Renal cortical epithelial cell (primary cell): ENCODE data around the gene CDH11. TPM values are rescaled to one million over a fixed set of nuclear protein-coding genes. Genes with fewer than 3 reads are reported as not detected.
A peak's percentile ranks its signal among the peaks of the same experiment; 100 is the strongest.

ENCODE experiments used
- DNase-seq: peaks from one replicate; pipeline ENCODE4 v3.0.0-alpha.2; 2011; ENCODE audit warnings: low read depth
- total RNA-seq: library from RNA; depleted of rRNA; stranded (reverse); fragments of >200 nt; gene quantifications from 2 replicates; pipeline ENCODE4 v1.2.3, GENCODE V29; 2014

Gene CDH11
- total RNA-seq, 1 donor from 2014 or later, result 3.1 TPM

DNA sequence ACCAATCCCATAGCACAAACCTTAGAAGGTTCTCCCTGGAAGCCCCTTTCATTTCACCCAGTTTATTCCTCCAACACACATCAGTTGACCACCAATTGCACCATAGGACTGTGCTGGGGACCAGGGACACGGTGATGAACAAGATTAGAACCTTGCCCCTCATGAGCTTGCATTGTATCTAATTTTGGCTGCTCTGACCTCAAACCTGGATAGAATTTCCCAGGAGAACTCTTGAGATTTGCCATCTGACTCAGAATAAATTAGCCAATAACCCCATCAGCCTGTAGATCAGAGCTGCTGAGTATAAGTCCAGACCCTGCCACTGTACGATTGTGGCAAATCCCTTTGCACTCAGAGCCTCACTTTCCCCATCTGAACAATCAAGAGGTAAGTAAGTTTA is 52.1 kb downstream of the CDH11 start:
- DNase-seq, result no peak

DNA sequence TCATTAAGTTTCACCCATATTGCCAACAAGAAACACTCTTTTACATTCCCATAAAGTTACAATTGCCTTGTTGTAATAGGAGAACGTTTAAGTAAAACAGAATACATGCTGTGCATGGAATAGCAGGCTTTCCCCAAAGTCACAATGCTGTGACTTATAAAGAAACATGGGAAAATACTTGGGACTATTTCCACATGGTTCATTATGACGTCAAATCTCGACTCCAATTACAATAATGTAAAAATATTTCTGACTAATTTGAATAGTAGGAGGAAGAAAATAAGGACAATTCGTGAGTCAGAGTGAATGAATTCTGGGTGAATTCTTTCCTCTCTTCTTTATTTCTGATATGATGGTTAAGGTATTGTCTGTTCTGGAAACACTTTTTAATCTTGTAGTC is 52.8 kb downstream of the CDH11 start:
- no peak for DNase-seq

DNA sequence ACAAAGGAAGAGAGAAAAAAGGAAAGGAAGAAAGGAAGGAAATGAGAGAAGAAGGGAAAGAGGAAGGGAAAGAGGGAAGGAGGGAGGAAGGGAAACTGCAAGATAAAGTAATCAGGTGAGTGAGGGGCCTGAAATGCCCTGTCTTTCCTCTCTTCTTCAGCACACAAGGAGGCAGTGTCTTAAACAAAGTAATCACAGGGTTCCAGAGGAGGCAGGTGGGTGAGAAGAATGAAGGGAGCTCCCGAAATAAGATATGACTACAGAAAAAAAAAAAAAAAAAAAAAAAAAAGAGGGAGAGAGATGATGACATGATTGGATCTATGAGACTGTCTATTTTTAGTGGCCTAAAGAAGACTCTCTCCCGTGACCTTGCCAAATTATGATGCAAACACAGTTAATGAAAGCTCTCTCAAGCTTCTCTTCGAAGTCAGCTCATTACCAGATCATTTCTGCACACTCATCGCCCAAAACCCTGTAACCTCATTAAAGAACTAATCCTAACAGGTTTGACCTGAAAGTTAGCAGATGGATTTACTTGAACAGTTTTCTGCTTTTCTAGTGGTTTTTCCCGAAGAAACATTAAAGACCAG is 53.6 kb downstream of the CDH11 start:
- DNase-seq, result peak; percentile 52

GRCh38 chr16:65066651-65067050 is 55.2 kb downstream of the CDH11 start:
- DNase-seq, result no peak

DNA sequence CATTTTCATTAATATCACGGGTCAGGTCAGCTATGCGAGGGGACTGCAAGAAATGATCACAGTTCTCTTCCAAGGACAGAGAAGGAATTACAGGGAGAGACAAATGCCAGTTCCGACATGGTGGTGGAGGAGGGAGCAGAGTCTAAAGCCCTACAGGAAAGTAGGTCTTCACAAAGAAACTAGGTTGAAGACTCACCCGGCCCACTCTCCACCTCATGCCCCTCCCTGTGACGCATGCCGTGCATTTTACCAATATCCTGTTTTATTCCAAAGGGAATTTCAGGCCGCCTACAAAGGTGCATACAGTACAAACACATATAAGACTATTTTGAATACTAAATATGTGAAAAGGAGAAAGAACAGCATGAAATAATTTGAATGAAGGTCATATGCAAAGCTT is 56.8 kb downstream of the CDH11 start:
- DNase-seq, result no peak

DNA sequence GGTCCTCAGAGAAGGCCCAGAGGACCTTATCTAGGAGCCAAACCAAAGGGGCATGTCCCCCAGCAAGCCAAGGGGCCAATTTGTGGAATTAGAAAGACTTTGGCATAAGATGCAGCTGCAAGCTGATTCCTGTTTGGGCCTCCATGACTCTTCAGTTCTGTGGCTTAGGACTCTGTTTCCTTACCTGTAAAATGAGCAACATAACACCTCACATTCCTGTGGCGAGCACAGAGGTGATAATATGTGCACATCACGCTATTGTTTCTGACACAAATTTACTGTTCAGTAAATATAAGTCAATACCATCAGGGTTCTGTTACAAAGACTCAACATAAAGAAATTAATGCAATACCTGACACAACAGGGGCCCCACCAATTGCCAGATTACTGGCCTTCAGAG is 57.7 kb downstream of the CDH11 start:
- DNase-seq, result no peak

GRCh38 chr16:65062736-65063583 is 58.9 kb downstream of the CDH11 start:
- no peak for DNase-seq

DNA sequence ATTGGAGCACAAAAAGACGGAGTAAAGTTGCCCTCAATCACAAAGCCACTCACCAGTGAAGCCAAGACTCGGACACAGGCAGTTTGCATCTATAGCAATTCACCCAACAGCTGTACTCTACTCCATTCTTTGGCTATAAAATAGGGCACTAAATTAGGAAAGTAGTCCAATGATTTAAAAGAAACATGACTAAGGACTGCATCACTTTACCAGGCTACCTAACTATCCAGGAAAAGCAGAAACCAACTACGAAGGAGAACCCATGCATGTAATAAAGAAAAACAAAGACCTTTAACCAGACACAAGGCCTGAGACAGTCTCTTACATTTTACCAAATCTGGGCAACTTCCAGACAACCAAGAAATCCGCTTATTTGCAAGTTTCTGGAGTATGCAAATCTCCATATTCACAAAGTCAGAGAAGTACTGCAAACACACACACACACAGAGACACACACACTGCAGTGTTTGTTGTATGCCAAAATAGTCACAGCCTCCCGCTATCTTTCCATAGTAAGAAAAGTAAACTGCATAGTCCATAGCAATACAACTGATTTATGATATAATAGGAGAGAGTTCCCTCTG is 59.8 kb downstream of the CDH11 start:
- no peak for DNase-seq

DNA sequence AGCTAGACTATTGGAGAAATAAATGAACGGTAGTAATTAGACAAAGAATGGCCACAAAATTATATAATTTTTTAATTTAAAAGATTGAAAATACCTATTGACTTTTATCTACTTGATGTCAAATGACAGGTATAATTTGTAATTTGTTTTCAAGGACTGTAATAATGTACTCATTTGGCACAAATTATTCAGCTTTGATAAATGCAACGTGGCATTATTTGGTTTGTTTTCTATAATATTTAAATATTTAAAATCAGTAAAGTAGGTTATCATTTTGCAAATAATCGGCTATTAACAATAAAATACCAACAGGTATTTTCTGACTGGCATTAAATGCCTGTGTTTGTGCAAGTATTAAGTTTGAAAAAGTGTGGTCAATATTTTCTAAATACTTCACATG is 60.6 kb downstream of the CDH11 start:
- DNase-seq, result no peak

DNA sequence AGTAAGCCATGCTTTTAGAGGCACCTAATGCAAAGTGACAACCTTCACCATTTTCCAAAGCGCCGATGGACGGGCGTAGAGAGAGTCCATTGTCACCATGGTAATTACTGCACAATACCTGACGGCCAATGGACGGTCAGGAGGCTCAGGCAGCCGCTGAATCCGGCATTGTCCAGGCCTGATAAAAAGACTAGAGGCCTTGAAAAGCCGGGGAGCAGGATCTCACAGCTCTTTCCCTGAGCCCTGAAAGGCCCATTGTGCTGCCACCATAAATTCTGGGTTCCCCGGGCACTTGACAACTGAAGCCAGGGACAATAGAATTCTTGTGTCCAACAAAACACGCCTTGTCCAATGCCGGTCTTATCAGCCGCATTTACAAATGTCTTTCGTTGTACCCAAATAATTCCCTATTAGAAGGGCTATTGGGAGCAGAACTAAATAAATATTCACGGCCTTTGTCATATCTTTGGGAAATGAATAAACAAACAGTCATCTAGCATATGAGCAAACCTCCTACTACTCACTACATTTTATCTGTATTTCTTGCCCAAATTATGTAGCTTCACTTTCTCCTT is 62.4 kb downstream of the CDH11 start:
- no peak for DNase-seq

DNA sequence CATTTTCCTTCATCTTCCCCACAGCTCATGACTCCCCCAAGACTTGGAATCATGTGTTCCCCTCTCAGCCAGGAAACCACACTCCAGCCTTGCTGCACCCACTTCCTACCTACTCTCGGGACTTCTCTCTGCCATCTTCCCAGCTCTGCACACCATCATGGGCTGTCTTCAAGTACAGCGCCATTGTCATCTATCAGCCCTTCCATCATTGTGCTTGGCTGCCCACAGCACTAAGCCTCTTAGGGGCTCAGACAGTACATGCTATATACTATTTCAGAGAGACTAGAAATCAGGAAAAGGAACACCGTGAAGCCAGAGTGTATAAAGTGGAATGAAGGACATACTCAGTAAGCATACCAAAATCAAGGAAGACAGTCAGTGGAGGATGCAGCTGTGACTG is 64.7 kb downstream of the CDH11 start:
- no peak for DNase-seq

- no peak for DNase-seq
Measured at GRCh38 chr16:65054457-65054856, 67.4 kb downstream of the CDH11 start.

DNA sequence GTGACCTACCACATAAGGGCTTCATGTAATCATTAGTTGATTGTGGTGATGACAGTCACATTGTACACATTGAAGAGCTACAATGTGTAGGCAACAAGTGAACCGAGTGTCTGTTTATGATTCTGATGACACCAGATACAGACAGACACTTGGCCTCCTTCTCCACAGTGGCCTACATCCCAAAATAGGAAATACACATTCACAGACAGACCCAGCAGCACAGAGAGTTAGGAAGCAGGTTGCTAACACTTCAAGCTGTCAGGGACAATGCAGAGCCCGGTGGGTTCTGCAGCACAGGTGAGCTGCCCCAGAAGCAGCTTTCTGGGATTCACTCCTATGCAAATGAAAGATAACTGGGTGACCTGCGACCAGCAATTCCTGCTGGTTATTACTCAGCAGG is 72.2 kb downstream of the CDH11 start:
- no peak for DNase-seq

DNA sequence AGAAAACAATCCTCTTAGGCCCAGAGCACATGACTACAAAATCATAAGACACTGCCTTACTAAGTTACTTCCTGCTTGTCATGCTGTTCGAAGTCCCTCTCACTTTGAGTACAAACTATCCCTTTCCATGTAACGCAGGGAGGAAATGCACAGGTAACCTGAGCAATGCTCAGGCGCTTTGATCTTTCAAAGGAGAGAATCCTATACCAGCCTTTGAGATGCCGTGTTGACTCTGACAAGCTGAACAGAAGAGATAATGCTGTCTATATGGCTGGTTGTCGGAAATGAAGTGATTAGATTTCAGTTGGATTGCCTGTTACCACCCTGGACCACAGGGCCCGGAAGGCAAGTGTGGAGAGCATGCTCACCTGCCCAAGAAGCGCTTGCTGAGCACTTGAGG is 75.9 kb downstream of the CDH11 start:
- DNase-seq, result no peak

- DNase-seq, result no peak
Measured at GRCh38 chr16:65044873-65045272, 77.0 kb downstream of the CDH11 start.

DNA sequence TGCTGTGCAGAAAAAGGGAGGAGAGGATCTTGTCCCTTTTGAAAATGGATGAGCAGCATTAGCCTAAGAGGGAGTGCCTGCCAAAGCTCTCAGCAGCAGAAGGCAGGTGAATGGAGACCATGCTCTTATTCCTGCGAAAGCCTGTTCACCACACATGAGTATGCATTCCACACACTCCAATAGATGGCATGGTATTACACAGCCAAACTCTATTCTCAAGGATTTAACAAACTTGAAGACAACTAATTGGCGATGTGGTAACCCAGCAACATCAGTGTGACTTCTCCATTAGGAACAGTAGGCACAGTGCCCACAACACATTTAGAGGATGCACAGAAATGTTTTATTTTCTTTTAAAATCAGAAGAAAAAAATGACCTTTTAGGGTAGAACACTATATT is 77.8 kb downstream of the CDH11 start:
- DNase-seq, result no peak

GRCh38 chr16:65042438-65043365 is 79.2 kb downstream of the CDH11 start:
- DNase-seq, result no peak

DNA sequence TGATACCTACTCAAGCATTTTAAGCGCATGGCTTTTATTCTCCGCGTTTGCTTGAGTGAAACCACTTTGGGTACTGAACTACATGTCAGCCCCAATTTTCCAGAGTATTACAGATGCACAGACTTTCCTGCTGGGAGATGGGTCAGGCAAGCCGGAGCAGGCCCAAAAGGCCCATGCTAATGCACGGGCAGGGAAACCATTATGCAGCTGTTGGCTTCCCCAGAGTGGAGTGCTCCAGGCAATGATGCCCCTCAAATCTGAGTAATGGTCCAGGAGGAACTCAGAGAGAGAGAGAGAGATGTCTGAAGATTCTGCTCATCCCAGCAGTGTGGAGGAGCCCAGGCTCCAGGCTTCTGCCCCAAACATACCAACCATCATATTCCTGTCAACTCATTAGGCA is 80.2 kb downstream of the CDH11 start:
- no peak for DNase-seq

GRCh38 chr16:65038100-65038499 is 83.8 kb downstream of the CDH11 start:
- no peak for DNase-seq

DNA sequence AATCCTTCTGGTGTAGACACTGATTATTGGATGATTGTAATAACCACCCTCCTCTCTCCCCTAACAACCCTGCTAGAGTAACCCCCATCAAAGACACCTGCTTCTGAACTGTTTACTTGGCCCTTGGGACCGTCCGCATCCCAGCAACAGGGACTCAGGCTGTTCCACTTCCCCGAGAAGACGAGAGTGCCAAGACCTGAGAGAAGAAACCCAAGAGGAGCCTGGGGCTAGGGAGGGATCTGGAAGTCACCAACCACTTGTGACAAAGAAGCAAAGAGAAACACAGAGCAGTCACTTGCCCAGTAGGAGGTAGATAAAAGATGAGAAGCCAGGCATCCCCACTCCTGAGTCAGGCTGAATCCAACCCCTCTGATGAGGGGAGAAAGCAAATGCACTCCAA is 84.3 kb downstream of the CDH11 start:
- no peak for DNase-seq

- DNase-seq, result no peak
Measured at GRCh38 chr16:65034915-65035314, 86.9 kb downstream of the CDH11 start.

GRCh38 chr16:65032387-65032786 is 89.5 kb downstream of the CDH11 start:
- no peak for DNase-seq
